Ishikawa (cell line): Measurements from ENCODE around the gene APOD.

Source experiments
- CEBPB ChIP-seq: IDR thresholded peaks from 2 replicates; pipeline ENCODE4 v1.6.1; 2012
- CREB1 ChIP-seq: IDR thresholded peaks from 2 replicates; pipeline ENCODE4 v1.6.1; 2012; ENCODE audit warnings: low read depth
- EGR1 ChIP-seq: IDR thresholded peaks from 2 replicates; pipeline ENCODE4 v1.6.1; 2012
- EP300 ChIP-seq: IDR thresholded peaks from 2 replicates; pipeline ENCODE4 v1.6.1; 2012; ENCODE audit warnings: borderline replicate concordance
- FOXM1 ChIP-seq: IDR thresholded peaks from 2 replicates; pipeline ENCODE4 v1.6.1; 2012; ENCODE audit warnings: low read depth, borderline replicate concordance
- NFIC ChIP-seq: IDR thresholded peaks from 2 replicates; pipeline ENCODE4 v1.6.1; 2012
- RAD21 ChIP-seq: IDR thresholded peaks from 2 replicates; pipeline ENCODE4 v1.6.1; 2012; ENCODE audit warnings: low read depth
- TCF12 ChIP-seq: IDR thresholded peaks from 2 replicates; pipeline ENCODE4 v1.6.1; 2012; ENCODE audit warnings: low read depth
- TEAD4 ChIP-seq: IDR thresholded peaks from 2 replicates; pipeline ENCODE4 v1.6.1; 2012
- YY1 ChIP-seq: IDR thresholded peaks from 2 replicates; pipeline ENCODE4 v1.6.1; 2012; ENCODE audit warnings: low read depth
- ZBTB7A ChIP-seq: IDR thresholded peaks from 2 replicates; pipeline ENCODE4 v1.6.1; 2012; ENCODE audit warnings: low read depth
- TF ChIP-seq, protein P1 (sequence below): IDR thresholded peaks from 2 replicates; pipeline ENCODE4 v1.6.1; 2012; ENCODE audit warnings: low read depth, mild to moderate bottlenecking
- TF ChIP-seq, protein P2 (sequence below): IDR thresholded peaks from 2 replicates; pipeline ENCODE4 v1.6.1; 2012
- TF ChIP-seq, protein P3 (sequence below): IDR thresholded peaks from 2 replicates; pipeline ENCODE4 v1.6.1; 2012

The APOD gene

DNA sequence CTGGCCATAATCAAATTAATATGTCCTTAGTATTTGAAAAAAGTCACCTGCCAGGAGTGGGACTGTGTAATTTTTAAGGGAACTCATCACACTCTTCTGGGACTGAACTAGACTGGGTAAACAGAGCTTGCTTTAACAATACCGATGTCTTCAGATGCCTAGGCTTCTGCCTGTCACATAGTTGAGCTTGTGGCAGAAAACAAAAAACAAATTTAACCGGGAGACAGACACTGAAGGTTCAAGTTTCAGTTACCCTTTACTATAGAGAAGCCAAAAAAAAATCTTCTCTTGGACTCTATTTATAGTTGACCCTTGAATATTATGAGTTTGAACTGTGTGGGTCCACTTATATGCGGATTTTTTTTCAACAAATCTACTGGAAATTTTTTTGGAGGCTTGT is 51.4 kb downstream of the APOD start:
- no peak for TF ChIP-seq FOXM1
- TF ChIP-seq TCF12 = no peak
- no peak for TF ChIP-seq CEBPB
- no peak for TF ChIP-seq ZBTB7A
- no peak for TF ChIP-seq YY1
- TF ChIP-seq, protein P1, sequence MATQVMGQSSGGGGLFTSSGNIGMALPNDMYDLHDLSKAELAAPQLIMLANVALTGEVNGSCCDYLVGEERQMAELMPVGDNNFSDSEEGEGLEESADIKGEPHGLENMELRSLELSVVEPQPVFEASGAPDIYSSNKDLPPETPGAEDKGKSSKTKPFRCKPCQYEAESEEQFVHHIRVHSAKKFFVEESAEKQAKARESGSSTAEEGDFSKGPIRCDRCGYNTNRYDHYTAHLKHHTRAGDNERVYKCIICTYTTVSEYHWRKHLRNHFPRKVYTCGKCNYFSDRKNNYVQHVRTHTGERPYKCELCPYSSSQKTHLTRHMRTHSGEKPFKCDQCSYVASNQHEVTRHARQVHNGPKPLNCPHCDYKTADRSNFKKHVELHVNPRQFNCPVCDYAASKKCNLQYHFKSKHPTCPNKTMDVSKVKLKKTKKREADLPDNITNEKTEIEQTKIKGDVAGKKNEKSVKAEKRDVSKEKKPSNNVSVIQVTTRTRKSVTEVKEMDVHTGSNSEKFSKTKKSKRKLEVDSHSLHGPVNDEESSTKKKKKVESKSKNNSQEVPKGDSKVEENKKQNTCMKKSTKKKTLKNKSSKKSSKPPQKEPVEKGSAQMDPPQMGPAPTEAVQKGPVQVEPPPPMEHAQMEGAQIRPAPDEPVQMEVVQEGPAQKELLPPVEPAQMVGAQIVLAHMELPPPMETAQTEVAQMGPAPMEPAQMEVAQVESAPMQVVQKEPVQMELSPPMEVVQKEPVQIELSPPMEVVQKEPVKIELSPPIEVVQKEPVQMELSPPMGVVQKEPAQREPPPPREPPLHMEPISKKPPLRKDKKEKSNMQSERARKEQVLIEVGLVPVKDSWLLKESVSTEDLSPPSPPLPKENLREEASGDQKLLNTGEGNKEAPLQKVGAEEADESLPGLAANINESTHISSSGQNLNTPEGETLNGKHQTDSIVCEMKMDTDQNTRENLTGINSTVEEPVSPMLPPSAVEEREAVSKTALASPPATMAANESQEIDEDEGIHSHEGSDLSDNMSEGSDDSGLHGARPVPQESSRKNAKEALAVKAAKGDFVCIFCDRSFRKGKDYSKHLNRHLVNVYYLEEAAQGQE = no peak
- TF ChIP-seq CREB1 = no peak
- TF ChIP-seq, protein P2, sequence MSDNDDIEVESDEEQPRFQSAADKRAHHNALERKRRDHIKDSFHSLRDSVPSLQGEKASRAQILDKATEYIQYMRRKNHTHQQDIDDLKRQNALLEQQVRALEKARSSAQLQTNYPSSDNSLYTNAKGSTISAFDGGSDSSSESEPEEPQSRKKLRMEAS = no peak
- TF ChIP-seq RAD21 = no peak
- no peak for TF ChIP-seq EGR1

DNA sequence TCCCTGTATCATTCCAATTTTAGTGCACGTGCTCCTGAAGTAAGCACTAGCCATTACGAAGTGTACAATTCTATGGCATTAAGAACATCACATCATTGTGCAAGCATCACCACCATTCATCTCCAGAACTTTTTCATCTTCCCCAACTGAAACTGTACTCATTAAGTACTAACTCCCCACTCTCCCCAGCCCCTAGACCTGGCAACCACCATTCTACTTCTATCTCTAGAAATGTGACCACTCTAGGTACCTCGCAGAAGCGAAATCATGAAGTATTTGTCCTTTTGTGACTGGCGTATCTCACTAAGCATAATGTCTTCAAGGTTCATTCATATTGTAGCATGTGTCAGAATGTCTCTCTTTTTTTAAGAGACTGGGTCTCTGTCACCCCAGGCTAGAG is 52.1 kb downstream of the APOD start:
- TF ChIP-seq, protein P1 = no peak
- no peak for TF ChIP-seq NFIC
- no peak for TF ChIP-seq EP300

DNA sequence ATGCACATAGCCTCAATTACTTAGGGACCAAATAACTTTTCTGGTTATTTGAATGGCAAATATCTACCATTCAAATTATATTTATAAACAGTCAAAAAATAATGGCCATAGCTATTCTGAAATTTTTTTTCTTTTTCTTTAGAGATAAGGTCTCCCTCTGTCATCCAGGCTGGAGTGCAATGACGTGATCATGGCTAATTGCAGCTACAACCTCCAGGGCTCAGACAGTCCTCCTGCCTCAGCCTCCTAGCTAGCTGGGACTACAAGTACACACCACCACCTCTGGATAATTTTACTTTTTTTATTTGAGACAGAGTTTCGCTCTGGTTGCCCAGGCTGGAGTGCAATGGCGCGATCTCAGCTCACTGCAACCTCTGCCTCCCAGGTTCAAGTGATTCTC is 57.2 kb downstream of the APOD start:
- no peak for TF ChIP-seq YY1
- TF ChIP-seq, protein P1 = no peak
- no peak for TF ChIP-seq FOXM1
- no peak for TF ChIP-seq TCF12
- TF ChIP-seq, protein P2 = no peak
- no peak for TF ChIP-seq ZBTB7A
- TF ChIP-seq EGR1 = no peak
- TF ChIP-seq CEBPB = no peak
- no peak for TF ChIP-seq RAD21
- TF ChIP-seq, protein P3, sequence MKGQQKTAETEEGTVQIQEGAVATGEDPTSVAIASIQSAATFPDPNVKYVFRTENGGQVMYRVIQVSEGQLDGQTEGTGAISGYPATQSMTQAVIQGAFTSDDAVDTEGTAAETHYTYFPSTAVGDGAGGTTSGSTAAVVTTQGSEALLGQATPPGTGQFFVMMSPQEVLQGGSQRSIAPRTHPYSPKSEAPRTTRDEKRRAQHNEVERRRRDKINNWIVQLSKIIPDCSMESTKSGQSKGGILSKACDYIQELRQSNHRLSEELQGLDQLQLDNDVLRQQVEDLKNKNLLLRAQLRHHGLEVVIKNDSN = no peak
- no peak for TF ChIP-seq EP300

DNA sequence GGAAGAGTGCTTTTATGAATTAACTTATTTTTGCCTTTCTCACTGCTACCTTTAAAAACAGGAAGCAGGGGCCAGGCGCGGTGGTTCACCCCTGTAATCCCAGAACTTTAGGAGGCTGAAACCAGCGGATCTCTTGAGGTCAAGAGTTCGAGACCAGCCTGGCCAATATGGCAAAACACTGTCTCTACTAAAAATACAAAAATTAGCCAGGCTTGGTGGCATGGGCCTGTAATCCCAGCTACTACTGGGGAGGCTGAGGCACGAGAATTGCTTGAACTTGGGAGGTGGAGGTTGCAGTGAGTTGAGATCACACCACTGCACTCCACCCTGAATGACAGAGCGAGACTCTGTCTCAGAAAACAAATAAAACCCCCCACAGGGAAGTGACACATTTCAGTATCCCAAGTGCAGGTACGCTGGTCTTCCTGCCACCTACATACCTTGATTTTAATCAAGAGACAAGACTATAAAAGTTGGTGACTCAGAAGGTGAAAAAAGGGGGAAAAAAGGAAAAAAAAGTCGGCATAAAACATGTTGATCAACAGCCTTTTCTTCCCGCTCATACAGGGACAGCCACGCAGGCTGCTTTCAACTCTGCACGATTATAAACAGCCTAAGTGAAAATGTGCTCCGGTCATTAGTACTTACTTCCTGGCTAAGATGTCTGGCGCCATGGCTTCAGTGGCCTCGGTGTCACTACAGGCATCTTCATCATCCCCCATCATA is 59.4 kb downstream of the APOD start:
- no peak for TF ChIP-seq FOXM1
- no peak for TF ChIP-seq TEAD4
- no peak for TF ChIP-seq NFIC
- TF ChIP-seq TCF12 = no peak
- TF ChIP-seq ZBTB7A = no peak
- no peak for TF ChIP-seq EP300
- TF ChIP-seq YY1 = no peak
- TF ChIP-seq EGR1 = no peak
- no peak for TF ChIP-seq RAD21
- TF ChIP-seq, protein P2 = no peak
- TF ChIP-seq, protein P3 = no peak
